LNCaP clone FGC (cell line): Measurements from ENCODE around the gene ARPP21.

Experiments
- DNase-seq: peaks from one replicate; pipeline ENCODE4 v3.0.0-alpha.2; 2011; ENCODE audit warnings: low read depth
- H3K4me3 ChIP-seq: 2 replicates; pipeline ENCODE4 v1.5.1; 2011; ENCODE audit warnings: mild to moderate bottlenecking, low read depth, low read length, control low read depth
- CTCF ChIP-seq: IDR thresholded peaks from 2 replicates; pipeline ENCODE4 v1.5.1; 2012; ENCODE audit warnings: mild to moderate bottlenecking; ENCODE audit not compliant: control insufficient read depth, insufficient read depth; ENCODE audit errors: extremely low read depth

The ARPP21 gene

GRCh38 chr3:35649405-35649804 is 10.1 kb downstream of the ARPP21 start:
- no peak overlapping the region for H3K4me3 ChIP-seq
- DNase-seq = no peak
- TF ChIP-seq CTCF = no peak

GRCh38 chr3:35651426-35651825 is 12.1 kb downstream of the ARPP21 start:
- no peak for TF ChIP-seq CTCF
- DNase-seq = no peak
- no peak overlapping the region for H3K4me3 ChIP-seq

GRCh38 chr3:35651851-35652250 is 12.5 kb downstream of the ARPP21 start:
- TF ChIP-seq CTCF = no peak
- no peak for DNase-seq

GRCh38 chr3:35653347-35653746 is 14.0 kb downstream of the ARPP21 start:
- no peak for TF ChIP-seq CTCF
- no peak overlapping the region for H3K4me3 ChIP-seq
- no peak for DNase-seq

More at GRCh38 chr3:35651851-35652250, 12.5 kb downstream of the ARPP21 start:
- H3K4me3 ChIP-seq = no peak overlapping the region

- H3K4me3 ChIP-seq = no peak overlapping the region
- DNase-seq = no peak
- no peak for TF ChIP-seq CTCF
Observed at GRCh38 chr3:35654476-35654875, 15.2 kb downstream of the ARPP21 start.

- no peak for TF ChIP-seq CTCF
- no peak overlapping the region for H3K4me3 ChIP-seq
- no peak for DNase-seq
Observed at GRCh38 chr3:35658686-35659085, 19.4 kb downstream of the ARPP21 start.

- peak; percentile 81 for TF ChIP-seq CTCF
- H3K4me3 ChIP-seq = no peak overlapping the region
- DNase-seq = peak; percentile 57
Observed at GRCh38 chr3:35659768-35660167, 20.4 kb downstream of the ARPP21 start.
